ENCODE results near the gene TBCC. TPM values are rescaled to one million over a fixed set of nuclear protein-coding genes. Genes with fewer than 3 reads are reported as not detected.
A peak's percentile ranks its signal among the peaks of the same experiment; 100 is the strongest.

The TBCC gene
- total and polyA plus RNA-seq, 4 donors: 21.6 to 38.0 (median 22.1) TPM

DNA sequence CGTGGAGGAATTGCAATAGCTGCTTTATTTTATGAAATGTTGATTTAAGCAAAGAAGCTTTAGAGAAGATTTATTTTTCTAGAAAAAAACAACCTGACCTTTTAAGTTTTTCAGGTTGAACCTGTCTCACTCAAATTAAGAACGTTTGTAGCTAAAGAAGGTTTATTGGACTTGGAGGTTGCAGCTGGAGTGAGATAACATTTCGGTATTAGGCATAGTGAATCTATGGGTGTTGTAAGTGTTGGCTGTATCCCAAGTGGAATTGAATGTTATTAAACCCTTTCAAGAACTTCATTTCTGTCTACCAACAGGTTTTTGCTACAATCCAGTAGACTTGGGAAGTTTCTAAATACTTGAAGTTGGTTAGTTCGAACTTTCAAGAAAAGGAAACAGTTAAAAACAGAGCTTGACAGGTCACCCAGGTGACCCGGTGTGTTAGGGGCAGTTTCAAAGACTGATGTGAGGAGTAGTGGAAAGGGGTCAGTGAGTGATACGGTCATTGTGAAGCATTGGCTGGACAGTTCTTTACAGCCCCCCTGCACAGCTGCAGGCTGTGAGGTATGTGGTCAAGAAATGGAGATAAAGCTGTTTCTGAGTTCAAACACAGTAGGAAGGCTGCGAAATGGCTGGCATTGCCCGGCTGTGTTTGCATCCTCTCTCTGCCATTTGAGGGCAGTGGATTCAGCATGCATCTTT lies 2.4 kb upstream of the TBCC start:
- Histone ChIP-seq H3K27ac (ENCODE audit: low read depth in 1 of 2, low read length in 1 of 2) (peak overlapping the region in 1 of 2 donors; percentile 26), H3K27me3 (ENCODE audit: control insufficient read depth in 3 of 3, insufficient read depth in 3 of 3, low read length in 2 of 3) (no peaks in the 10 kb centered on the region), H3K4me3 (no peak overlapping the region), H3K9me3 (ENCODE audit: control insufficient read depth in 4 of 4, insufficient read depth in 3 of 4, low read length in 3 of 4) (no peaks in the 10 kb centered on the region), H3K9ac (ENCODE audit: insufficient read depth in 1 of 2, low read length in 2 of 2) (no peak overlapping the region), H3K36me3 (ENCODE audit: control insufficient read depth in 4 of 4, insufficient read depth in 4 of 4, low read length in 4 of 4) (no peaks in the 10 kb centered on the region), H3K4me1 (ENCODE audit: control insufficient read depth in 5 of 5, insufficient read depth in 5 of 5, low read length in 5 of 5) (peaks cover 5 to 26% (median 9%) of the 10 kb centered on the region in 5 donors)
- 57 to 75% methylated on average over 8 of the region's 8 CpGs for WGBS, 2 donors
- DNase-seq: peak in 2 of 3 donors; percentile 30 to 51
- TF ChIP-seq, protein P1, sequence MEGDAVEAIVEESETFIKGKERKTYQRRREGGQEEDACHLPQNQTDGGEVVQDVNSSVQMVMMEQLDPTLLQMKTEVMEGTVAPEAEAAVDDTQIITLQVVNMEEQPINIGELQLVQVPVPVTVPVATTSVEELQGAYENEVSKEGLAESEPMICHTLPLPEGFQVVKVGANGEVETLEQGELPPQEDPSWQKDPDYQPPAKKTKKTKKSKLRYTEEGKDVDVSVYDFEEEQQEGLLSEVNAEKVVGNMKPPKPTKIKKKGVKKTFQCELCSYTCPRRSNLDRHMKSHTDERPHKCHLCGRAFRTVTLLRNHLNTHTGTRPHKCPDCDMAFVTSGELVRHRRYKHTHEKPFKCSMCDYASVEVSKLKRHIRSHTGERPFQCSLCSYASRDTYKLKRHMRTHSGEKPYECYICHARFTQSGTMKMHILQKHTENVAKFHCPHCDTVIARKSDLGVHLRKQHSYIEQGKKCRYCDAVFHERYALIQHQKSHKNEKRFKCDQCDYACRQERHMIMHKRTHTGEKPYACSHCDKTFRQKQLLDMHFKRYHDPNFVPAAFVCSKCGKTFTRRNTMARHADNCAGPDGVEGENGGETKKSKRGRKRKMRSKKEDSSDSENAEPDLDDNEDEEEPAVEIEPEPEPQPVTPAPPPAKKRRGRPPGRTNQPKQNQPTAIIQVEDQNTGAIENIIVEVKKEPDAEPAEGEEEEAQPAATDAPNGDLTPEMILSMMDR (IDR thresholded peaks at IDR 0.05; ENCODE audit: control extremely low read depth, extremely low read depth): no peak
- ATAC-seq (ENCODE audit: insufficient read depth, low FRiP score): no peak

GRCh38 chr6:42746463-42747391 lies 824 bp upstream of the TBCC start:
- TF ChIP-seq, protein P1 (IDR thresholded peaks at IDR 0.05; ENCODE audit: control extremely low read depth, extremely low read depth): no peak
- WGBS, 2 donors: 0 to 1% methylated on average over 42 to 55 of the region's 55 CpGs
- ATAC-seq (ENCODE audit: insufficient read depth, low FRiP score): peak; percentile 74
- no peaks in the 10 kb centered on the region for H3K9me3 ChIP-seq (ENCODE audit: control insufficient read depth in 4 of 4, insufficient read depth in 3 of 4, low read length in 3 of 4)
- H3K4me1 ChIP-seq (ENCODE audit: control insufficient read depth in 5 of 5, insufficient read depth in 5 of 5, low read length in 5 of 5): peaks cover 5 to 26% (median 9%) of the 10 kb centered on the region in 5 donors
- peak overlapping the region; percentile 85 to 90 for H3K9ac ChIP-seq (ENCODE audit: insufficient read depth in 1 of 2, low read length in 2 of 2)
- H3K36me3 ChIP-seq (ENCODE audit: control insufficient read depth in 4 of 4, insufficient read depth in 4 of 4, low read length in 4 of 4): no peaks in the 10 kb centered on the region
- peak overlapping the region; percentile 71 for H3K4me3 ChIP-seq
- DNase-seq: peak; percentile 95 to 96 (median 95)
- H3K27ac ChIP-seq (ENCODE audit: low read depth in 1 of 2, low read length in 1 of 2): peak overlapping the region; percentile 92 to 93
- no peaks in the 10 kb centered on the region for H3K27me3 ChIP-seq (ENCODE audit: control insufficient read depth in 3 of 3, insufficient read depth in 3 of 3, low read length in 2 of 3)

GRCh38 chr6:42745083-42745639 lies 742 bp downstream of the TBCC start:
- Histone ChIP-seq H3K27ac (ENCODE audit: low read depth in 1 of 2, low read length in 1 of 2) (peak overlapping the region; percentile 94 to 100), H3K9me3 (ENCODE audit: control insufficient read depth in 4 of 4, insufficient read depth in 3 of 4, low read length in 3 of 4) (no peaks in the 10 kb centered on the region), H3K4me1 (ENCODE audit: control insufficient read depth in 5 of 5, insufficient read depth in 5 of 5, low read length in 5 of 5) (peaks cover 5 to 26% (median 9%) of the 10 kb centered on the region in 5 donors), H3K9ac (ENCODE audit: insufficient read depth in 1 of 2, low read length in 2 of 2) (peak overlapping the region; percentile 80 to 95), H3K36me3 (ENCODE audit: control insufficient read depth in 4 of 4, insufficient read depth in 4 of 4, low read length in 4 of 4) (no peaks in the 10 kb centered on the region), H3K4me3 (peak overlapping the region; percentile 99), H3K27me3 (ENCODE audit: control insufficient read depth in 3 of 3, insufficient read depth in 3 of 3, low read length in 2 of 3) (no peaks in the 10 kb centered on the region)
- TF ChIP-seq, protein P1 (IDR thresholded peaks at IDR 0.05; ENCODE audit: control extremely low read depth, extremely low read depth): no peak
- ATAC-seq (ENCODE audit: insufficient read depth, low FRiP score) (no peak), DNase-seq (peak in 2 of 3 donors; percentile 40 to 51)
- WGBS, 2 donors: 2 to 3% methylated on average over 29 of the region's 29 CpGs

All from lung (tissue), 12 donors.